Mesenteric fat pad (tissue), 1 donor: ENCODE data around the gene NUP133. TPM values are rescaled to one million over a fixed set of nuclear protein-coding genes. Genes with fewer than 3 reads are reported as not detected.
"Not testable (repeated sequence)": the region's sequence is repeated elsewhere in the genome, so short reads cannot be mapped to it uniquely, and the experiment has no call there.

Experiments used
- DNase-seq: peaks from one replicate; pipeline ENCODE4 v3.0.0-alpha.2; 2020; ENCODE audit warnings: low spot score
- total RNA-seq: library from RNA; stranded (reverse); fragmentation: NEBNext Ultra II Directional; extraction: Animal tissue kit (Norgen Biotek cat#: 25700); gene quantifications from one replicate; pipeline ENCODE4 v1.2.1, GENCODE V29; 2021
- donor health status: DM: yes; HTN: yes; CAD: no.

NUP133 gene
- total RNA-seq, 1 donor from 2014 or later = 27.9 TPM

DNA sequence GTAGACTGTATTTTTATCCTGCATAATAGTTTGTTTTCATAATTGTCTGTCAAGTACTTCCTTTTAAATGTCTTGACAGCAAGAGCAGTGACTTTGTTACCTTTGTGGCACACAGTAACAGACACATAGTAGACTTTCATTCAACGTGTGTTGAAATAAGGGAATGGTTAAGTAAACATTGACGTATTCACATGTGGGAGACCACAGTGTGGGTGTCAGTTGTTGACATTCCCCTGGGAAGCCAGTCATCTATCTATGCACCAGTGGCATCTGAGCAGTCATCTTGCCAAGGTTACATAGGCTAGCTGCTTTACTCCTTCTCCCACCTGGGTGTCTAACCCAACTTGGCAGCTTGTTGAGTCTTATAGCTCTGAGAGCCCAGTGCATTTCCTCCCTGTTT, 1.4 kb upstream of the NUP133 start:
- DNase-seq = no peak

- no peak for DNase-seq
Measured at GRCh38 chr1:229508823-229509337, 739 bp upstream of the NUP133 start.

GRCh38 chr1:229507502-229507901, 639 bp downstream of the NUP133 start:
- no peak for DNase-seq

GRCh38 chr1:229506633-229507032, 1.5 kb downstream of the NUP133 start:
- DNase-seq = no peak

DNA sequence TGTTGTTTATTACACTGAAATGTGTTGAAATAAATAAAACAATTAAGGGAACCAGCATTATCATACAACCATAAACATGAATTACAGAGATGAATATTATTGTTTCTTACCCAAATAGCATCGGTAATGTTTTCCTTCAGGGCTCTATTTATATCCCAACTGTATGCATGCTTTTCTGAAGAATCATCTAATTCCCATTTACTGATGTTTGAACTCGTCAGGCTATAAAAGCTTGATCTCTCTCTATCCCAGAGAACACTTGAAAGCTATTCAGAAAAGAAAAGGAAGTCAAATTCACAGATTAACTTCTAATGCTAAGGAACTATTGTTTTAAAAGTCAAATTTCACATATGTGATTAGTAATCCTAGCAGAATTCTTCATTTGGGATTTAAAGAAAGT, 12.4 kb downstream of the NUP133 start:
- DNase-seq = no peak

GRCh38 chr1:229487181-229487580, 21.0 kb downstream of the NUP133 start:
- DNase-seq = no peak

- no peak for DNase-seq
Measured at GRCh38 chr1:229485318-229485717, 22.8 kb downstream of the NUP133 start.

DNA sequence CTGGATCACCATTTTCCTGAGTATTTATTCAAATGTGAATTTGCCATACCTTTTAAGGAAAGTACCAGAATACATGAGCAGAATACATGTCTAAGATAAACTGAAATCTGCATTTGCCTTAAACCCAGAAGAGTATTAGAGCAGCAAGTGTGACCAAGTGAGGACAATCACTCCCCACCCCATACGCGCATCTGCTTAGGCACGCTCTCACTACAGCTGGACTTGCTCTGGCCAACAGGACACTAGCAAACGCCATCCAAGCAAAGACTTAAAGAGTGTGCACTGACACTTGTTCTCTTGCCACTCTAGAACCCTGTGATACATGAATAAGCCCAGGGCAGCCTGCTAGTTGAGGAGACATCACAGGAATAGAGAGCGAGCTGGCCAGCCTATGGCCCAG, 25.6 kb downstream of the NUP133 start:
- DNase-seq = no peak

- DNase-seq = no peak
Measured at GRCh38 chr1:229480495-229480894, 27.6 kb downstream of the NUP133 start.

DNA sequence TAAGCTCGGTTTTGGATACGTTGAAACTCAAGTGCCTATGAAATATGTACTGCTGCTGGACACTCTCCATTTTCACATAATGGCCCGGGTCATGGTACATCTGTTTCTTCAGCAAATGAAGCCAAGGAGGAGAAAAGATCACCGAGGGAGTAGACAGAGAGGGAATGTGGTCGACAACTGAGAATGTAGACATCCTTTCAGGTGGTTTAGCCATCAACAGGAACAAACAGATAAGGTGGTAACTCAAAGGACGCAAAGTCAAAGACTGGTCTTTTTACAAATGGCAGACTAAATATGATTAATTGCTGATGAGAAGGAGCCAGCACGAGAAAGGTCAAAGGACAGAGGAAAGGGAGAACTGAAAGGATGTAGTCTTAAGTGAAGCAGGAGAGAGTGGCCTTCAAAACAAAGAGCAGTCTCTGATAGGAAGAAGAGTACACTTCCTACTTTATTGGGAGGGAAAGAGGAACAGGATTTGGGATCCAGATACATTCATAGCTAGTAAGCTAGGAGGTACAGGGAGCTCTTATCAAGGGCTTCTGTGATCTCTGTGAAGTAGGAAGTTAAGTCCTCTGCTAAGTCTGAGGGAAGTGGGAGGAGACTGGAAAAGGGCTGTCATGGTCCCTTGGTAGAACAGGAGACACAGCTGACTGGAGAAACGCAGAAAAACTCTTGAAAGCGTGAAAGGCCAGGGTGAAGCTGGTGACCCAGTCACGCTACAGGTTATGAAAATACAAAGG, 28.3 kb downstream of the NUP133 start:
- DNase-seq = no peak

- DNase-seq = no peak
Measured at GRCh38 chr1:229478852-229479251, 29.3 kb downstream of the NUP133 start.

DNA sequence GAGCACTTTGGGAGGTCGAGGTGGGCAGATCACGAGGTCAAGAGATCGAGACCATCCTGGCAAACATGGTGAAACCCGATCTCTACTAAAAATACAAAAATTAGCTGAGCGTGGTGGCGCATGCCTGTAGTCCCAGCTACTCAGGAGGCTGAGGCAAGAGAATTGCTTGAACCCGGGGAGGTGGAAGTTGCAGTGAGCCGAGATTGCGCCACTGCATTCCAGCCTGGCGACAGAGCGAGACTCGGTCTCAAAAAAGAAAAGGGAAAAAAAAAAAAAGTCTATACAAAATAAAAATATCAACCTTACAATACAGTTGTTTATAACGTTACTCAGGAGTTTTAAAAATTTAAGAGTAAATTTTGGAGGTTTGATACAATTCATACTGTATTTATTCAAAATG, 32.3 kb downstream of the NUP133 start:
- DNase-seq = not testable (repeated sequence)

- no peak for DNase-seq
Measured at GRCh38 chr1:229474509-229474908, 33.6 kb downstream of the NUP133 start.

- DNase-seq = no peak
Measured at GRCh38 chr1:229471175-229471574, 37.0 kb downstream of the NUP133 start.

DNA sequence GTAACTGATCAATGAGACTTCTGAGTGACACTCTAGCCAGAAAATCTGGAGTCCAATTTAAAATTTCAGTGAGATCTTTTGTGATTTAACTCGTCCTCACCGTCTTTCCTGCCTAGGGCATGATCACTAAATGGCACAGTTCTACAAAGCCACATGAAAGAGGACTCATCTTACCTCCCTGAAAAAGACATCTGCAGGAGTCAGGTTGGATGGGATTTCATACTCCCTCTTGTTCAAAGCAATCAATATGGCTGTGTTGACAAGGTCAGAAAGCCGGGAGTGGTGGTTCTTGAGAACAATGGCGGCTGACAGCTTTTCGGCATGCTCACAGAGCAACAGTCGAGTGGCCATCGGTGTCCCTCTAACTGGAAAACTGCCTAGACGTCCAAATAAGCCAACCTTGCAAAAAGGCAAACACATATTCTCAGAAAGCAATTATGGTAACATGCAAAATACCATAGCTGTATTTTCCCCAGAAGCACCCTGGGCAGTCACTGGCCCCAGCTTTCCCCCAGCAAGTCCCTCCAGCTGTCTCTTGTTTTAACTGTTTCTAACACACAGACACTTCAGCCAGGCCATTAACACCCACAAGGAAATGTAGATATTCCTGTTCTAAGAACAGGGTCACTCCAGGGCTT, 37.6 kb downstream of the NUP133 start:
- no peak for DNase-seq

- DNase-seq = no peak
Measured at GRCh38 chr1:229466887-229467286, 41.3 kb downstream of the NUP133 start.

GRCh38 chr1:229464672-229465071, 43.5 kb downstream of the NUP133 start:
- DNase-seq = no peak

GRCh38 chr1:229461032-229461668, 47.0 kb downstream of the NUP133 start:
- no peak for DNase-seq

- no peak for DNase-seq
Measured at GRCh38 chr1:229459815-229460214, 48.3 kb downstream of the NUP133 start.

DNA sequence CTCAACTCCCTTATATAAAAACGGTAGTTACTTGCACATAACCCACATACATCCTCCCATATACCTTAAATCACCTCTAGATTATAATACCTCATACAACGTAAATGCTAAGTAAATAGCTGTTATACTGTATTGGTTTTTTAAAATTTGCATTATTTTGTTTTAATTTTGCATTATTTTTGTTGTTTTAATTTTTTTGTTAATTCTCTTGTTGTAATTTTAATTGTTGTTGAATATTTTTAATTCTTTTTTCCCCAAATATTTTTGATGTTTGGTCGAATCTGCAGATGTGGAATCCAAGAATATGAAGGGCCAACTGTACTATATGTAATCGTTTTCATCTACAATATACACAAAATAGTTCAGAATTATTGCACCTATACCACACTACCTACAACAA, 50.7 kb downstream of the NUP133 start:
- DNase-seq = no peak

GRCh38 chr1:229456016-229456415, 52.1 kb downstream of the NUP133 start:
- DNase-seq = no peak

DNA sequence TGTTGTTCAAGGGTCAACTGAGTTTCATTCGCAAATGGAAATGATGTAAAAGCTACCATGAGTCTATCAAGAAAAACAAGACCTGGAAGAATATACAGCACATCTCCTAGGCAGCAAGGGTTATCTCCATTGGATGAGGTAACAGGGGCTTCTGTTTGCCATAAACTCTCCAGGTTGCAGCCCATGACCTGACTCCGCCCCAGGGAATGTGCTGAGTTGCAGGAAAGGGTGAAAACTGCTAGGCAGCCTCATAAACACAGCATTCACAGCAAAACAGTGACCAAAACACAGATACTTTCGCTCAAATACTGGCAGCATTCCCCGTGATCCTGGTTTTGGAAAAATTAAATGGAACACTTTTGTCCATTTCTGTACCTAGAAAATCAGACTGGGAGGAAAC, 54.1 kb downstream of the NUP133 start:
- DNase-seq = no peak
